Esophagus muscularis mucosa (tissue), 4 donors: ENCODE results near the gene NBEAL2. TPM values are rescaled to one million over a fixed set of nuclear protein-coding genes. Genes with fewer than 3 reads are reported as not detected.
A peak's percentile ranks its signal among the peaks of the same experiment; 100 is the strongest.

ENCODE experiments used
- DNase-seq: peaks from one replicate; pipeline ENCODE4 v3.0.0-alpha.2; 2017; ENCODE audit errors: extremely low spot score
- H3K27ac ChIP-seq, 4 donors: fragments of 200-600 bp; sonication (generic); replicated peaks in 1 of 4; 1 replicate in 3 of 4; 2 replicates in 1 of 4; pipeline ENCODE4 v1.5.1; 2016 to 2019; ENCODE audit warnings: mild to moderate bottlenecking in 1 of 4
- H3K27me3 ChIP-seq, 4 donors: fragments of 200-600 bp; sonication (generic); one replicate each; pipeline versions ENCODE4 v1.5.1 to v1.6.0; 2016 to 2019
- H3K36me3 ChIP-seq, 4 donors: fragments of 200-600 bp; sonication (generic); one replicate each; pipeline ENCODE4 v1.5.1; 2016 to 2019
- H3K4me1 ChIP-seq, 4 donors: fragments of 200-600 bp; sonication (generic); one replicate each; pipeline ENCODE4 v1.5.1; 2016 to 2019
- H3K4me3 ChIP-seq, 4 donors: fragments of 200-600 bp; sonication (generic); 1 replicate in 2 of 4; 2 replicates in 2 of 4; pipeline ENCODE4 v1.5.1; 2016 to 2019; ENCODE audit warnings: mild to moderate bottlenecking in 4 of 4, moderate library complexity in 1 of 4
- H3K9me3 ChIP-seq, 4 donors: fragments of 200-600 bp; sonication (generic); 1 replicate in 3 of 4; 2 replicates in 1 of 4; pipeline ENCODE4 v1.5.1; 2016 to 2019
- CTCF ChIP-seq, 3 experiments: fragments of 200-600 bp in 2 of 3; fragments of 450-650 bp in 1 of 3; sonication (generic) in 2 of 3; IDR thresholded peaks; one replicate each; pipeline ENCODE4 v1.5.1; 2017 to 2019; ENCODE audit warnings: antibody characterized with exemption in 3 of 3, mild to moderate bottlenecking in 2 of 3, moderate library complexity in 1 of 3
- EP300 ChIP-seq: sonication (generic); formaldehyde crosslinking; IDR thresholded peaks from one replicate; pipeline ENCODE4 v1.6.1; 2017; ENCODE audit warnings: antibody characterized with exemption
- POLR2A ChIP-seq: fragments of 450-650 bp; IDR thresholded peaks from one replicate; pipeline ENCODE4 v1.6.1; 2017; ENCODE audit warnings: antibody characterized with exemption, moderate library complexity, mild to moderate bottlenecking, low read depth
- POLR2AphosphoS5 ChIP-seq, 2 donors: sonication (generic); formaldehyde crosslinking; IDR thresholded peaks; one replicate each; pipeline ENCODE4 v1.6.1; 2017; ENCODE audit warnings: antibody characterized with exemption in 2 of 2
- whole genome bisulfite sequencing: methylation state at CpG from one replicate; pipeline ENCODE4 v1.1.5; 2018; 5-methylcytosine and 5-hydroxymethylcytosine counted together
- intact Hi-C: fragments of 100-400 bp; cut with DNase I; formaldehyde crosslinking; loops from one replicate; pipeline ENCODE4 v1.15.1; 2023
- total RNA-seq, 4 donors: library from RNA; depleted of rRNA; stranded (reverse); fragments of >200 nt; gene quantifications; one replicate each; pipeline versions ENCODE4 v1.1.0 to v1.2.1, GENCODE V29; 2016

Gene NBEAL2
- total RNA-seq, 4 donors from 2014 or later, result 16.6 to 22.1 (median 21.2) TPM

DNA sequence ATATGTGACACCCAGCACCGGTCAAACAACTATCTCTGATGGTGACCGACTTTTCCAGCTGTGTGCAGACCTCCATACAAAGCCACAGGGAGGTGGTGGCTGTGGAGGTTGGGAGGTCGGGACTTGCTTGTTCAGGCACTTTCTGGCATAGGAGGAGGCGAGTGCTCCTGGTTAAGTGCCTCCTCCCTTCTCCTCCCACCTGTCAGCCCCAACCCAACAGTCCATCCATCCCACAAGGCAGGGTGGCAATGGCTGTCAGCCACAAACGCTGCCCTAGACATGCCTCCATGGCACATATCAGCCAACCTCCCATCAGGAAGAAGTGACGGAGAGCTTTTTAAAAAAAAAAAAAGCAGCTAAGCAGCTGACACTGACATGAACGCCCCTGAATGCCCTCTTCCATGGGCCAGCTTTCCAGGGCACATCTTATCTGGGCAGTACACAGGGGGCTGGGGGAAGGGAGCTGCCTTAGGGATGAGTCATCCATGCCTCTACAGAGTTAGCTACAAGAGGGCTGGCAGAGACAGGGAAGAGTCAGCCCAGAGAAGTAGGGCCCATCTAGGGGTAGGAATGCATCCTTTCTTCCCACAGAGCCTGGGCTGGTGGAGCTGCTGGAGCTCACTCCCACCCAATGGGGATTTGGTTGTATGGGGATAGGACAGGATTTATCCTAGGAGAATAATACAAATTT is 44.2 kb upstream of the NBEAL2 start:
- peaks cover 10 to 38% (median 29%) of the 10 kb centered on the region in 4 donors for H3K36me3 ChIP-seq
- no peaks in the 10 kb centered on the region for H3K27me3 ChIP-seq
- intact Hi-C loops, result loop anchor here (5.0 kb wide), 1 partner anchor 42 kb away; the partner anchor contains the start of genes CCDC12 and NBEAL2
- H3K27ac ChIP-seq, result peak overlapping the region; percentile 73 to 83 (median 78)
- WGBS, result 71% methylated on average over 7 of the region's 7 CpGs
- TF ChIP-seq EP300 (peak; percentile 19), POLR2AphosphoS5 (IDR thresholded peaks at IDR 0.05) (peak; percentile 82 to 88), CTCF (IDR thresholded peaks at IDR 0.05) (peak; percentile 64 to 76 (median 71)), POLR2A (no peak)
- peaks cover 95 to 98% (median 97%) of the 10 kb centered on the region in 4 donors for H3K4me1 ChIP-seq
- H3K4me3 ChIP-seq, result no peak overlapping the region
- no peaks in the 10 kb centered on the region for H3K9me3 ChIP-seq
- DNase-seq, result no peak

DNA sequence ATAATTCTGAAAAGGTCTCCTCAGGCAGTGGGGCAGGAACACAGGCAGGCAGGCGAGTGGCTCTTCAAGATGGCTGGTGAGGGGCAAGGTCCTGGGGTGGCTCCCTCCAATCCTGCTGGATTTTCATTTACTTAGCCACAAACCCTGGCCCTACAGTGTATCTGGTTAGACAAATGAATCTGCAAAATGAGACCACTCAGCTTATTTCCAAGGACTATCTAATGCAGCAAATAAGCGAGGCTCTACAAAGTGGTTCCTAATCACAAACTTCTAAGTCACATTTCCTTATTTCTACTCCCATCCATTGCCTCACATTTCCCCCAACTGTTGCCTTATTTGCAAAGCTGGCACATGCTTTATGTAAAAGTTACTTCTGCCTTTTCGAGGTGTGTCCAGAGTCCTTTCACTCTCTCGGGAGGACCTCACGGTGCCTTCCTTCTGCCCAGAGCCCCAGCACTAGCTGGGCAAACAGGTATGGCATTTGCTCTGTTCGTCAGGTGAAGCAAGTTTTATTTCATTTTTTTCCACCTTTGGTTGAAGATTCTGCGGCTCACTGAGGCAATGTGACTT is 43.4 kb upstream of the NBEAL2 start:
- Histone ChIP-seq H3K9me3 (no peaks in the 10 kb centered on the region), H3K4me3 (no peak overlapping the region), H3K4me1 (peaks cover 88 to 94% (median 90%) of the 10 kb centered on the region in 4 donors), H3K36me3 (peaks cover 14 to 45% (median 35%) of the 10 kb centered on the region in 4 donors), H3K27me3 (no peaks in the 10 kb centered on the region), H3K27ac (peak overlapping the region; percentile 73 to 83 (median 75))
- TF ChIP-seq POLR2AphosphoS5 (IDR thresholded peaks at IDR 0.05), result no peak
- no peak for TF ChIP-seq POLR2A
- TF ChIP-seq EP300, result no peak
- TF ChIP-seq CTCF (IDR thresholded peaks at IDR 0.05), result no peak
- WGBS, result 76% methylated on average over 7 of the region's 7 CpGs
- intact Hi-C loops, result loop anchor here (5.0 kb wide), 1 partner anchor 41 kb away; the partner anchor contains the start of genes CCDC12 and NBEAL2
- no peak for DNase-seq

DNA sequence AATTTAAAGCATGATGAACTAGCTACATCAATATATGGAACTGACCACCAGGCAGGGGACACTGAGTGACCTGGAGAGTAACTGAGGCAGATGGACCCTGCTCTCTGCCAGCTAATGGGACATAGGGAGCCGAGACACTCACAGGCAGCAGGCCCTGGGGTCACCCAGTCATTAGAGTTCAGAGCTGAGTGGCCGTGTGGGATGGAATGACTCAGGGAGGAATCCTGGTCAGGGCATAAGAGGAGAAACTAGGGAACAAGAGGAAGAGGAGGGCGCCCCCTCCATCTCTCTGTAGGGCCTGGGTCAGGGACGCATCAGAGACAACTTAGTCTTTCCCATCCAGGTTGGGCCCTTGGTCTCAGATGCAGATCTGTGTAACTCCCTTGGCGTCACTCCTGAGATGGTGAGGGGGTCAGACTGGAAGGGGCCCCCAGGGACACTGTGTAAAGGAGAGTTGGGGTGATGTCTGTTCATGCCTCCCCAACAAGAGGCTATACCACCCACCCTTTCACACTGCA is 42.7 kb upstream of the NBEAL2 start:
- no peak overlapping the region for H3K4me3 ChIP-seq
- H3K27ac ChIP-seq, result peak overlapping the region; percentile 73 to 83 (median 75)
- DNase-seq, result no peak
- 76% methylated on average over 5 of the region's 5 CpGs for WGBS
- TF ChIP-seq POLR2A (no peak), POLR2AphosphoS5 (IDR thresholded peaks at IDR 0.05) (no peak), EP300 (no peak), CTCF (IDR thresholded peaks at IDR 0.05) (no peak)
- peaks cover 80 to 87% (median 84%) of the 10 kb centered on the region in 4 donors for H3K4me1 ChIP-seq
- intact Hi-C loops, result loop anchor here (5.0 kb wide), 1 partner anchor 41 kb away; the partner anchor contains the start of genes CCDC12 and NBEAL2
- no peaks in the 10 kb centered on the region for H3K27me3 ChIP-seq
- H3K36me3 ChIP-seq, result peaks cover 14 to 45% (median 35%) of the 10 kb centered on the region in 4 donors
- no peaks in the 10 kb centered on the region for H3K9me3 ChIP-seq

DNA sequence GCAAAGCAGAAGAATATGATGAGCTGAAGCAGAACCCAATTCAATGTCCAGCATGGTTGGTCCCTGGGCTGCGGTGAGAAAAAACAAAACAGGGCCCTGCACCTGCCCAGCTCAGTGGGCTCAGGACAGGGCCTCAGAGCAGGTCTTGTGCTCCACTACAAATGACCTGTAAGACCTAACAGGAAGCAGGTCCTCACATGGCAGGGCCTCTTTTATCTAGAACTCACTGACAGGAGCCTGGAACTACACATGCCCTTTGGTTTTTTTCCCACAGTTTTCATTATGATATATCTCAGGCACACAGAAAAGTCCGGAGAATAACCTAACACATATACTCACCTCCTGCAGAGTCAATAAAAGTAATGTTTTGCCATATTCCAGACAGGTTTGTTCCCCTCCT is 41.3 kb upstream of the NBEAL2 start:
- Histone ChIP-seq H3K36me3 (peaks cover 14 to 45% (median 35%) of the 10 kb centered on the region in 4 donors), H3K4me3 (no peak overlapping the region), H3K4me1 (peaks cover 75 to 86% (median 84%) of the 10 kb centered on the region in 4 donors), H3K27me3 (no peaks in the 10 kb centered on the region), H3K27ac (peak overlapping the region; percentile 14 to 77 (median 60)), H3K9me3 (no peaks in the 10 kb centered on the region)
- TF ChIP-seq EP300 (no peak), POLR2A (no peak), CTCF (IDR thresholded peaks at IDR 0.05) (no peak), POLR2AphosphoS5 (IDR thresholded peaks at IDR 0.05) (no peak)
- DNase-seq, result no peak
- intact Hi-C loops, result loop anchor here (5.0 kb wide), 1 partner anchor 39 kb away; the partner anchor contains the start of genes CCDC12 and NBEAL2
- WGBS, result 98% methylated on average over 2 of the region's 2 CpGs
